Stimulated activated CD8-positive, alpha-beta memory T cell treated with anti-CD3 and anti-CD28 coated beads, Interleukin-7, amount 100 ng/mL, for 4 hours (primary cell): ENCODE measurements around the gene ACOT2.
"Not testable (repeated sequence)": the region's sequence is repeated elsewhere in the genome, so short reads cannot be mapped to it uniquely, and the experiment has no call there.

Experiments used
- DNase-seq, 2 donors: peaks; one replicate each; pipeline ENCODE4 v3.0.0-alpha.2; 2020; ENCODE audit warnings: low read depth in 2 of 2

ACOT2 gene, protein sequence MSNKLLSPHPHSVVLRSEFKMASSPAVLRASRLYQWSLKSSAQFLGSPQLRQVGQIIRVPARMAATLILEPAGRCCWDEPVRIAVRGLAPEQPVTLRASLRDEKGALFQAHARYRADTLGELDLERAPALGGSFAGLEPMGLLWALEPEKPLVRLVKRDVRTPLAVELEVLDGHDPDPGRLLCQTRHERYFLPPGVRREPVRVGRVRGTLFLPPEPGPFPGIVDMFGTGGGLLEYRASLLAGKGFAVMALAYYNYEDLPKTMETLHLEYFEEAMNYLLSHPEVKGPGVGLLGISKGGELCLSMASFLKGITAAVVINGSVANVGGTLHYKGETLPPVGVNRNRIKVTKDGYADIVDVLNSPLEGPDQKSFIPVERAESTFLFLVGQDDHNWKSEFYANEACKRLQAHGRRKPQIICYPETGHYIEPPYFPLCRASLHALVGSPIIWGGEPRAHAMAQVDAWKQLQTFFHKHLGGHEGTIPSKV

DNA sequence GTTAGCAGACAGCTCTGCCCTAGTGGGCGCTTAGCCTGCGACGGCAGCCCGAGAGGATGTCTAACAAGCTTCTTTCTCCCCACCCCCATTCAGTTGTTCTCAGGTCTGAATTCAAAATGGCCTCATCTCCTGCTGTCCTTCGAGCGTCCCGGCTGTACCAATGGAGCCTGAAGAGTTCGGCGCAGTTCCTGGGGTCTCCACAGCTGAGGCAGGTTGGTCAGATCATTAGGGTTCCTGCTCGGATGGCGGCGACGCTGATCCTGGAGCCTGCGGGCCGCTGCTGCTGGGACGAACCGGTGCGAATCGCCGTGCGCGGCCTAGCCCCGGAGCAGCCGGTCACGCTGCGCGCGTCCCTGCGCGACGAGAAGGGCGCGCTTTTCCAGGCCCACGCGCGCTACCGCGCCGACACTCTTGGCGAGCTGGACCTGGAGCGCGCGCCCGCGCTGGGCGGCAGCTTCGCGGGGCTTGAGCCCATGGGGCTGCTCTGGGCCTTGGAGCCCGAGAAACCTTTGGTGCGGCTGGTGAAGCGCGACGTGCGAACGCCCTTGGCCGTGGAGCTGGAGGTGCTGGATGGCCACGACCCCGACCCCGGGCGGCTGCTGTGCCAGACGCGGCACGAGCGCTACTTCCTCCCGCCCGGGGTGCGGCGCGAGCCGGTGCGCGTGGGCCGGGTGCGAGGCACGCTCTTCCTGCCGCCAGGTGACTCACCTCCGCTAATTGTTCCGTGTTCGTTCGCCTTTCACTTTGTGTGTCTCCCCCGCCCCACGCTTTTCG lies at the start of gene ACOT2:
TSS of gene ACOT2 (plus strand) at position 29 of the 774 bp plus-strand sequence. CDS start at position 57, 28 bp downstream.
- peak; percentile 80 to 85 for DNase-seq

DNA sequence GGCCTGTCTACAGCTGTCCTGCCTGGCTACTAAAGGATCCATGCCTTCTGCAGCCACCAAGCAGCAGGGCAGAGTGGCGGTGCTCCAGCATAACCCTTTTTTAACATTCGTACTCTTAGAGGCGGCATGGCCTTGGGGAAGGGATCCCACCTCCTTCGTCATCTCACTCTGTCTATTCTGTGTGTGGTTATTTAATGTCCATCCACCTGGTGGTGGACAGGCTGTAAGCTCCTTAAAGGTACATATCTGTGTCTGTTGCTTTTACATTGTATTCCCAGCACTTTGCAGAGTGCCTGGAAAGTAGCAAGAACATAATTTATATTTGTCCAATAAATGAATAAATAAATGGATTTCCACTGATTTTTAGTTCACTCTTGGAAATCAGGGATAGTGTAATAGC lies 47.8 kb upstream of the ACOT2 start:
- no peak for DNase-seq

DNA sequence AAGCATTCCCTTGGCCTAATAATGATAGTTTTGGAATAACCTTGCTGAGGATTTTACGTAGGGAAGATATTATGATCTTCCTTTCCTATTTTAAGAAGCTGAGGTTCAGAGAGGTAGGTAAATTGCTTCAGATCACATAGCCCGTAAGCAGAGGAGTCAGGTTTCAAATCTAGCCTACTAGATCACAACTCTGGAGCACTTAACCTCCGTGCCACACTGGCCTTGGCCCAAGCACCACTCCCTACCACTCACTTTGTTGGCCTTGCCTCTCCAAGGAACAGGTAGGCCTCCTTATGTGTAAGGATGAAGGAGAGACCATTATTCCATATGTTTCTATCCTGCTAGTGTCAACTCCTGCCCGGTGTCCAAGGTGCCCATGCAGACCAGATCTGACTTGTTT lies 44.5 kb upstream of the ACOT2 start:
- DNase-seq = no peak

DNA sequence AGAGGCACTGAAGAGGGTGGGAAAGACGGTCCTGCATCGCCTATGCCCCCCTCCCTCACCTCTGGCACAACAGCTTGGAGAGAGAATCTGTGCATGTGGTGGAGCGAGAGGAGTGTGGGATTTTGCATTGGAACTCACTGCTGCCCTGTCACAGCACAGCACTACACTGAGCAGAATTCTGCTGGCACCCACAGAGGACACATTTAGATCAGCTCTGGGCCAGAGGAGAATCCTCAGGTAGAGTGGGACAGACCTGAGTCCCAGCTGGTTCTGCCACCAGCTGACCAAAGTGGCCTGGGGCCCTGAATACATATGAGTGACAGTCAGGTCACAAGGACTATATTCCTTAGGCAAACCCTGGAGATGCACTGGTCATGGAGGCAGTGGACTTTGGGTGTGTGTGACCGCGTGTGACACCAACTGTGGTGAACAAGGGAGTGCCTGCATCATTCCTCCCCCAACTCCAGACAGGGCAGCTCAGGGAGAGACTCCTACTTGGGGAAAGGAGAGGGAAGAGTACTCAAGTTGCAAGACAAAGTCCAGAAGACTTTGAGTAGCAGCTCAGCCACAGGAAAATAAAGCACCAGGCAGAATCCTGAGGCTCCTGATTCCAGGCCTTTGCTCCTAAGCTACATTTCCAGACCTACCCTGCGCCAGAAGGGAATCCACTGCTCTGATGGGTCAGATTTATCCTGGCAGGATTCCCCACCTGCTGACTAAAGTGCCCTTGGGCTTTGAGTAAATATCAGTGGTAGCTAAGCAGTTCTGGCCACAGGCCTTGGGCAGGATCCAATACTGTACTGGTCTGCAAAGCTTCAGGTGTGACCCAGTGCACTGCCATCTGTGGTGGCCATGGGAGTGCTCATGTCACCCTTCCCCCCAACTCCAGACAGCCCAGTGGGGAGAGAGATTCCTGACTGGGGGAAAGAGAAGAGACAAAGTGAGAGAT lies 42.7 kb upstream of the ACOT2 start:
- DNase-seq = no peak

DNA sequence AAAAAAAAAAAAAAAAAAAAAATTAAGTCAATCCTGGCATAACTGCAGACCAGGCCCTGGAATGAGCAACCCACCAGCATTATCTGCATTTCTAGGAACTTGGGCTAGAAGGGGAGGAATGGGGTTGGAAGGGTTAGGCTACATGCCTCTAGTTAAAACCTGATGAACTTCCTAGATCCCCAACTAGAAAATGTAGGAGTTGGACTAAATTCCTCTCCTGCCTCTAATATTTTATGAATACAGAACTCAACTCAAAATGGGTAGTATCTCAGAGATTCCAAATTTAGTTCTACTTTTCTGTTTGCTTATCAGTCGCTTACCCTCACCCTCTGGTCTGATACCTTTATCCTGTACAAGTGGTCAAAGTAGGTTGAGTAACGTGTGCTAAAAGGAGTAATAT lies 39.7 kb upstream of the ACOT2 start:
- not testable (repeated sequence) for DNase-seq

DNA sequence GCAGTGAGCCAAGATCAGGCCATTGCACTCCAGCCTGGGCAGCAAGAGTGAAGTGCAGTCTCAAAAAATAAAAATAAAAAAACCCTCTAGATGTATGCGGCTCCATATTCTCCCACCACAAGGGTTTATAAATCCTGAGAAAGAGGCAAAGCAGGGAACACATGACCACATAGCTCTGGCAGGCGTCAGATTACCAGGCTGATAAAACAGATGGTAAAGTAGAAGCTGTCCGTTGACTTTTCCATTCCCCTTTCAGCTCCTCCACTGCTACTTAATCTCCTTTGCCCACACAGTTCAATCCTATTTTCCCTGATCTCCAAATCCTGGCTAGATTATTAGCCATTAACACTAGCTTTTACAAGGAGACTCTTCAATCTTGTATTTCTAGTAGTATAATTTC lies 37.0 kb upstream of the ACOT2 start:
- DNase-seq = not testable (repeated sequence)

DNA sequence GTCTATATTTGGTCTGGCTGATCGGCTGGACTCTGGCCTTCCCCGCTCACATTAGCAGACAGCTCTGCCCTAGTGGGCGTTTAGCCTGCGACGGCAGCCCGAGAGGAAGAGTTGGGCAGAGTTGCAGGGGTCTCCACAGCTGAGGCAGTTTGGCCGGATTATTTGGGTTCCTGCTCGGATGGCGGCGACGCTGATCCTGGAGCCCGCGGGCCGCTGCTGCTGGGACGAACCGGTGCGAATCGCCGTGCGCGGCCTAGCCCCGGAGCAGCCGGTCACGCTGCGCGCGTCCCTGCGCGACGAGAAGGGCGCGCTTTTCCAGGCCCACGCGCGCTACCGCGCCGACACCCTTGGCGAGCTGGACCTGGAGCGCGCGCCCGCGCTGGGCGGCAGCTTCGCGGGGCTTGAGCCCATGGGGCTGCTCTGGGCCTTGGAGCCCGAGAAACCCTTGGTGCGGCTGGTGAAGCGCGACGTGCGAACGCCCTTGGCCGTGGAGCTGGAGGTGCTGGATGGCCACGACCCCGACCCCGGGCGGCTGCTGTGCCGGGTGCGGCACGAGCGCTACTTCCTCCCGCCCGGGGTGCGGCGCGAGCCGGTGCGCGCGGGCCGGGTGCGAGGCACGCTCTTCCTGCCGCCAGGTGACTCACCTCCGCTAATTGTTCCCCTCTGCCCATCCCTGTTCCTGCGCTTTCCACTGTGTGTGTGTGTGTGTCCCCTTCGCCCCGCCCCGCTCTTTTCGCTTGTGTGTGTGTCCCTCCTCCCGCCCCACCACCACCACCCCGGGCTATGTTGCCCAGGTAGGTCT lies 31.6 kb upstream of the ACOT2 start:
- peak in 1 of 2 donors; percentile 4 for DNase-seq

DNA sequence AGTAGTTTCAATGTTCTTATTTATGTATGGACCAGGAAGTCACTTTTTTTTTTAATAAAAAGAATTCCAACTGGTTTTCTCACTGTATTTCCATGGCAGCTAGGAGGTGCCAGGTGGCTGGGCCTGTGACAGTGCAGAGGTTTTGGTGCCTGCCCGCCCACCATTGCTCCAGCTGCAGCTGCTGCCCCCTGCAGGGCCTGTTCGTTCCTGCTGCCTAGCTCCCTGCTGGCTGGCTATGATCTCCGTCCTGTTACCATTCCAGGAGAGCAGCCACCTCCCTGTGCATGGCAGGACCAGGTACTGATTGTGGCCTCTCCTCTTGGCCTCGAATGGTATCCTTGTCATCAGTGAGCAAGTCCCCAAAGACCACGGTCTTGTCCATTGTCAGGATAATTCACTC lies 30.0 kb upstream of the ACOT2 start:
- DNase-seq = peak; percentile 12 to 43

DNA sequence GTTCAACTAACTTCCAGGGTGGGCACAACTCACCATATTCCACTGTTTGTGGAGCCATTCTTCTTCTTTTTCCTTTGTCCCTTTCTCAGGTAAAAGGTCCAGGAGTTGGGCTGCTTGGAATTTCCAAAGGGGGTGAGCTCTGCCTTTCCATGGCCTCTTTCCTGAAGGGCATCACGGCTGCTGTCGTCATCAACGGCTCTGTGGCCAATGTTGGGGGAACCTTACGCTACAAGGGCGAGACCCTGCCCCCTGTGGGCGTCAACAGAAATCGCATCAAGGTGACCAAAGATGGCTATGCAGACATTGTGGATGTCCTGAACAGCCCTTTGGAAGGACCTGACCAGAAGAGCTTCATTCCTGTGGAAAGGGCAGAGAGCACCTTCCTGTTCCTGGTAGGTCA lies 26.1 kb upstream of the ACOT2 start:
- not testable (repeated sequence) for DNase-seq

DNA sequence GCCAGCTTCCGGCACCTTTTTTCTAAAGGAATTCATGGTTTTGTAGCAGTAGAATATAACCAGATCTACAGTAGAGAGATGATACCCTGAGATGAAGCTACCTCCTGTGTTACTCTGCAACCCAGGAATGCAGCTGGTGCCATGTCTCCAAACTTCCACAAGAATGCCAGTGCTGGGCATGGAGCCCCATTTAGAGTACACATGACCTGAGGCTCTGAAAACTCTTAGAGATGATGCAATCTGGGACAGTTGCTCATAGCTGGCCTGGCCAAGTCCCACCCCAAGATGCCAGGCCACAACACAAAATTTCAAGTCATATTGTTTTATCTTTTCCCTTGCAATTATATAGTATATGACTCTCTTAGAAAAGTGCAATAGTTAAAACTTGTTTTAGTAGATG lies 23.7 kb upstream of the ACOT2 start:
- not testable (repeated sequence) for DNase-seq

DNA sequence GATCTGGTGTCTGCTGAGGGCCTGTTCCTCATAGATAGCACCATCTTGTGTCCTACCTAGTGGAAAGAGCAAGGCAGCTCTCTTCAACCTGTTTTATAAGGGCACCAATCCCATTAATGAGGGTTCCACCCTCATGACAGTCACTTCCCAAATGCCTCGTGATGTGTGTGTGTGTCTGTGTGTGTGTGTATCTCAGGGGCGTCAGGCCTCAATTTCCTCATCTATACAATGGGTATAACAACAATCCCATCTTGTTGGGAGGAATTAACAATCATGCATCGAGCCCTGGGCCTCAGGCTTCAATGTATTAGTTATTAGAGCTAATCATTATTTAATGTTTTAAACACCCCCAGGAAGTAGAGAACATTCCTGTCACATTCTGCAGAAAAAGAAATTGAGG lies 19.9 kb upstream of the ACOT2 start:
- DNase-seq = not testable (repeated sequence)

DNA sequence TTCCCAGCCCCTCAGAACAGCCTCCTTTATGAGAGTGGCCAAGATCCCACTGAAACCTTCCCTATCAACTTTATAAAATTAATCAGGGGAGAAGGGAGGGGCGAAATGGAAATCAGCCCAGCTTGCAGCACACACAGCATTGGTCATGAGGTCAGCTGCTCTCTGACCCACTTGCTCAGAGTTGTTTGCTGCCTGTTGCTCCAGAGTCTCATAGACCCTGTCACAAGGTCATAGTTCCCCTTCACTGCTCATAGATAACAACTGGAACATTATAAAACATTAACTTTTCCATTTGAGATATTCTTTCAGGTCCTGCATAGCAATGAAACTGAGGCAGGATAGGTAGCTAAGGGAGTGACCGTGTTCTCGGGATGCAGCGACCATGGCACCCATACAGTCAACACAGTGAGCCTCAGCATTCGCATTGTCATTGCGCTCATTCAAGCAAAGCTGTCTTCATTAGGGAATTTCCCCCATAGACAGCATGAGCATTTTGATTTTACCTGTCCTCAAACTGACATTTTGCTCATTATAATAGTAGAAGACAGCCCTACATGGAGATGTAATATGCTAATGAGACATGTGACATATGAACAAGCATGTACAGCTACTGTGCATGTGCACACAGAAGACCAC lies 19.0 kb upstream of the ACOT2 start:
- not testable (repeated sequence) for DNase-seq

DNA sequence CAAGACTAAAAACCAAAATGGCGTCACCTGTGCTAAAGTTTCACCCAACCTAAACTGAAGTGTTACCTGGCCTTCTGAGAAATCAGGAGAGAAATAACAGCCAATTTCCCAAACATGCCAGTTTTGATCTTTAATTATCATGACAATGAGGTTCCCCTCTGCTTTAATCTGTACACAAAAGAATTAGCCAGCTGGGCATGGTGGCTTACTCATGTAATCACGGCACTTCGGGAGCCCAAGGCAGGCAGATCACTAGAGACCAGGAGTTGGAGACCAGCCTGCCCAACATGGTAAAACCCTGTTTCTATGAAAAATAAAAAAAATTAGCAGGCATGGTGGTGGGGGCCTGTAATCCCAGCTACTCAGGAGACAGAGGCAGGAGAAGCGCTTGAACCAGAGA lies 15.2 kb upstream of the ACOT2 start:
- DNase-seq = no peak

DNA sequence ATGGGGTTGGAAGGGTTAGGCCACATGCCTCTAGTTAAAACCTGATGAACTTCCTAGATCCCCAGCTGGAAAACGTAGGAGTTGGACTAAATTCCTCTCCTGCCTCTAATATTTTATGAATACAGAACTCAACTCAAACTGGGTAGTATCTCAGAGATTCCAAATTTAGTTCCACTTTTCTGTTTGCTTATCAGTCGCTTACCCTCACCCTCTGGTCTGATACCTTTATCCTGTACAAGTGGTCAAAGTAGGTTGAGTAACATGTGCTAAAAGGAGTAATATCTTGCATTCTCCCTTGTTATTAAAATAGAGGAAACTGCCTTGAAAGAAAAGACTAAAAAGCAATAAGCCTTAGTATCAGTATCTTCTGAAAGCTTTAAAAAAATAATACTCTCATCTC lies 11.8 kb upstream of the ACOT2 start:
- DNase-seq = not testable (repeated sequence)

DNA sequence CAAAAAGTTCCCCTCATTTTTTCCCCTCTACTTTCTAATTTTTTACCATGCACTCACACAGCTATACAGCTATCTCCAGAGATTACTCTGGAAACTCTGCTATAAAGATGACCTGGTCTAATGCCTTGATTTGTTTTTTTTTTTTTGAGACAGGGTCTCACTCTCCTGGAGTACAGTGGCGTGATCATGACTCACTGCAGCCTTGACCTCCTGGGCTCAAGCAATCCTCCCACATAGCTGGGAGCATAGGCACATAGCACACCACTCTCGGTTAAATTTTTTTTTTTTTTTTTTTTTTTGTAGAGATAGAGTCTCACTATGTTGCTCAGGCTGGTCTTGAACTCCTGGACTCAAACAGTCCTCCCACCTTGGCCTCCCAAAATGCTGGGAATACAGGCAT lies 10.8 kb upstream of the ACOT2 start:
- not testable (repeated sequence) for DNase-seq

DNA sequence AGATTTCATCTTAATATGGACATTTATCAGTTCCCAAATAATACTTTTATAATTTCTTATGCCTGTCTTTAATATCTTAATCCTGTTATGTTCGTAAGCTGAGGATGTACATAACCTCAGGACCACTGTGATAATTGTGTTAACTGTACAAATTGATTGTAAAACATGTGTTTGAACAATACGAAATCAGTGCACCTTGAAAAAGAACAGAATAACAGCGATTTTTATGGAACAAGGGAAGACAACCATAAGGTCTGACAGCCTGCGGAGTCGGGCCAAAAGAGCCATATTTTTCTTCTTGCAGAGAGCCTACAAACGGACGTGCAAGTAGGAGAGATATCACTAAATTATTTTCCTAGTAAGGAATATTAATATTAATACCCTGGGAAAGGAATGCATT lies 6.8 kb upstream of the ACOT2 start:
- not testable (repeated sequence) for DNase-seq

DNA sequence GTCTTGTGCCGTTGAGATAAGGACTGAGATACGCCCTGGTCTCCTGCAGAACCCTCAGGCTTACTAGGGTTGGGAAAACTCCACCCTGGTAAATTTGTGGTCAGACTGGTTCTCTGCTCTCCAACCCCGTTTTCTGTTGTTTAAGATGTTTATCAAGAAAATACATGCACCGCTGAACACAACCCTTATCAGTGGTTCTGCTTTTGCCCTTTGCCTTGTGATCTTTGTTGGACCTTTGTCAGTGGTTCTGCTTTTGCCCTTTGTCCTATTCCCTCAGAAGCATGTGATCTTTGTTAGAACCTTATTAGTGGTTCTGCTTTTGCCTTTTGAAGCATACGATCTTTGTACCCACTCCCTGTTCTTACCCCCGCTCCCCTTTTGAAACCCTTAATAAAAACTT lies 6.3 kb upstream of the ACOT2 start:
- not testable (repeated sequence) for DNase-seq

DNA sequence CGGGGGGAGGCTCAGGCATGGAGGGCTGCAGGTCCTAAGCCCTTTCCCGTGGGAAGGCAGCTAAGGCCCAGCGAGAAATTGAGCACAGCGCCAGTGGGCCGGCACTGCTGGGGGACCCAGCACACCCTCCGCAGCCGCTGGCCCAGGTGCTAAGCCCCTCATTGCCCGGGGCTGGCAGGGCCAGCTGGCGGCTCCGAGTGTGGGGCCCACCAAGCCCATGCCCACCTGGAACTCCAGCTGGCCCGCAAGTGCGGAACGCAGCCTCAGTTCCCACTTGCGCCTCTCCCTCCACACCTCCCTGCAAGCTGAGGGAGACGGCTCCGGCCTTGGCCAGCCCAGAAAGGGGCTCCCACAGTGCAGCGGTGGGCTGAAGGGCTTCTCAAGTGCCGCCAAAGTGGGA lies 2.6 kb upstream of the ACOT2 start:
- DNase-seq = not testable (repeated sequence)

DNA sequence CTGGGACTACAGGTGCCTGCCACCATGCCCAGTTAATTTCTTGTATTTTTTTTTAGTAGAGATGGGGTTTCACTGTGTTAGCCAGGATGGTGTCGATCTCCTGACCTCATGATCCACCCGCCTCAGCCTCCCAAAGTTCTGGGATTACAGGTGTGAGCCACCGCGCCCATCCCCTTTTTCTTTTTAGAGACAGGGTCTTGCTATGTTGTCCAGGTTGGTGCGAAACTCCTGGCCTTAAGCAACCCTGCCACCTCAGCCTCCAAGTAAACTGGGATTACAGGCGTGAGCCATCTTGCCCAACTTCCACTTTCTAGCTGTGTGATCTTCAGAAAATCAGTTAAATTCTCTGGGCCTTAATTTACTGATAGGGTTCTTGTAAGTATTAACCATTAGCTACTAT lies 2.1 kb upstream of the ACOT2 start:
- DNase-seq = not testable (repeated sequence)

DNA sequence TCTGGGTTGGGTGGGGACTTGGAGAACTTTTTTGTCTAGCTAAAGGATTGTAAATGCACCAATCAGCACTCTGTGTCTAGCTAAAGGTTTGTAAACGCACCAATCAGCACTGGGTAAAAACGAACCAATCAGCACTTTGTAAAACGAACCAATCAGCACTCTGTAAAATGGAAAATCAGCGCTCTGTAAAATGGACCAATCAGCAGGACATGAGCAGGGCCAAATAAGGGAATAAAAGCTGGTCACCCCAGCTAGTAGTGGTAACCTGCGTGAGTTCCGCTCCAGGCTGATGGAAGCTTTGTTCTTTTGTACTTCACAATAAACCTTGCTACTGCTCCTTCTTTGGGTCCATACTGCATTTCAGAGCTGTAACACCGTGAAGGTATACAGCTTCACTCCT lies 1.7 kb upstream of the ACOT2 start:
- DNase-seq = no peak
